Measurements from ENCODE around the gene GJB1.

The GJB1 gene

GRCh38 chrX:71224098-71224708 lies 1.2 kb downstream of the GJB1 start:
- TF ChIP-seq CTCF (IDR thresholded peaks at IDR 0.05; ENCODE audit: low read depth, low read length, missing control alignments) = no peak
- DNase-seq (ENCODE audit: extremely low read depth, low read depth) = no peak
- H3K4me3 ChIP-seq (replicated peaks; ENCODE audit: low read depth, low read length) = no peak overlapping the region

GRCh38 chrX:71225009-71225408 lies 2.0 kb downstream of the GJB1 start:
- H3K4me3 ChIP-seq (replicated peaks; ENCODE audit: low read depth, low read length) = no peak overlapping the region
- DNase-seq (ENCODE audit: extremely low read depth, low read depth) = no peak
- no peak for TF ChIP-seq CTCF (IDR thresholded peaks at IDR 0.05; ENCODE audit: low read depth, low read length, missing control alignments)

DNA sequence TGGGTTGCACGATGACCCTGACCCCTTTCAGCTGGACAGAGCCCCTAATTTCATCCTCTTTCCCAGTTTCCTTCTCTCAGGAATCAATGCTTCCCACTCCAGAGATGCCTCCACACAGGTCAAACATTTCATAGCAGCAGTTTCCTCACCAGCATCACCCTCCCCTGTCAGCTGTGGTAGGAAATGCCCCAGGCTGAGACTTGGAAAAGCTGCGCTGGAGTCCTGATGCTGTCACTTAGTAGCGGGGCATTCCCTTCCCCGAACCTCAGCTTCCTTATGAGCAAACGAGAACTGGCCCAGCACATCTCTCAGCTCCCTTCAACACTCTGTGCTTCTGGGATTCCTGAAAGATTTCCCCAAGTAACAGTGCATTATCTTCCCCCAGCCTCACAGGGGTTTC lies 2.7 kb downstream of the GJB1 start:
- no peak for DNase-seq (ENCODE audit: extremely low read depth, low read depth)
- no peak for TF ChIP-seq CTCF (IDR thresholded peaks at IDR 0.05; ENCODE audit: low read depth, low read length, missing control alignments)
- H3K4me3 ChIP-seq (replicated peaks; ENCODE audit: low read depth, low read length) = no peak overlapping the region

GRCh38 chrX:71227370-71228062 lies 4.5 kb downstream of the GJB1 start:
- H3K4me3 ChIP-seq (replicated peaks; ENCODE audit: low read depth, low read length) = no peak overlapping the region
- no peak for DNase-seq (ENCODE audit: extremely low read depth, low read depth)
- TF ChIP-seq CTCF (IDR thresholded peaks at IDR 0.05; ENCODE audit: low read depth, low read length, missing control alignments) = no peak

DNA sequence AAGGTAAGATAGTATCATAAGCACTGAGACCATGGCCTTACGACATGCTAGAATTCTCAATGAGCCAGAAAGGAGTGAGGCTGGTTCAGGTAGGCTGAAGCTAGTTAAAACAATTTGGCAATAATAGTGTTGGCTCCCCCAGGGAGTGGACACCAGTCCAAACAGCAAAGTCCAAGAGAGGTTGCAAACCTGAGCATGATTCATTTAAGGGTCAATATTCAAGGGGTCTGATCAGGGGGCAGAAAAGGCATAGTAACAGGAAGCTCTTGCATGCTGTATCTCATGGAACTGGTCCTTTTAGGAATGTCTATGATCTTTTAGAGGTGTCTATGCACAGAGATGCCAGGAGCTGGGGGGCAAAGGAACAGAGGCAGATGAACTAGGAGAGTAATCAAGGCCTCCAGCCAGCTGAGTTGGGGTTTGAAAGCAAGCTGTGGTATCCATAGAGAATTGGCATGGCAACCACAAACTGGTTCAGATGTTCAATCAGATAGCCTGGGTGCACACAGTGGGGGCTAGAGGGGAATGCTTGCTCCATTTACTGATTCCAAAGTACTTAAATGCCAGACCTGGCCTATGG lies 5.1 kb downstream of the GJB1 start:
- TF ChIP-seq CTCF (IDR thresholded peaks at IDR 0.05; ENCODE audit: low read depth, low read length, missing control alignments) = no peak
- DNase-seq (ENCODE audit: extremely low read depth, low read depth) = no peak
- H3K4me3 ChIP-seq (replicated peaks; ENCODE audit: low read depth, low read length) = no peak overlapping the region

GRCh38 chrX:71235482-71235881 lies 12.5 kb downstream of the GJB1 start:
- DNase-seq (ENCODE audit: extremely low read depth, low read depth) = no peak
- TF ChIP-seq CTCF (IDR thresholded peaks at IDR 0.05; ENCODE audit: low read depth, low read length, missing control alignments) = no peak
- H3K4me3 ChIP-seq (replicated peaks; ENCODE audit: low read depth, low read length) = no peak overlapping the region

All from HFF-Myc (cell line).